ENCODE data around the gene DNAJC17. TPM values are rescaled to one million over a fixed set of nuclear protein-coding genes. Genes with fewer than 3 reads are reported as not detected.

DNAJC17 gene
- total and polyA plus RNA-seq, 2 of the 13 experiments (the other 11 are each of a cell fraction or from before 2014, with no cell fraction given): 22.2 to 26.5 TPM

GRCh38 chr15:40776537-40777141 is 30.6 kb downstream of the DNAJC17 start (continued):
- no peak for TF ChIP-seq ZNF430 (CRISPR knock-in tag; IDR thresholded peaks at IDR 0.05)
- no peak for TF ChIP-seq TBP (CRISPR knock-in tag; IDR thresholded peaks at IDR 0.05)
- no peak for TF ChIP-seq ZNF768 (CRISPR knock-in tag; IDR thresholded peaks at IDR 0.05)
- TF ChIP-seq ZNF597 (CRISPR knock-in tag; IDR thresholded peaks at IDR 0.05): no peak

- H3K36me3 ChIP-seq (replicated peaks in 1 of 2; ENCODE audit: control insufficient read depth in 1 of 2, insufficient read depth in 2 of 2, low read length in 2 of 2): peaks cover 33 to 67% of the 10 kb centered on the region in 2 experiments; a peak in 4 of 5 replicates
- BruUV-seq (replicated peaks): no TSS peak
- H3K4me3 ChIP-seq (replicated peaks in 1 of 3; ENCODE audit: insufficient read depth in 1 of 3, low read depth in 2 of 3, low read length in 3 of 3): no peak overlapping the region
- ATAC-seq (no peak), DNase-seq (ENCODE audit: low spot score) (no peak), FAIRE-seq (no peak)
- H3K4me2 ChIP-seq (ENCODE audit: low read depth, low read length): no peak overlapping the region
- H3K79me2 ChIP-seq (ENCODE audit: insufficient read depth, low read length): no peaks in the 10 kb centered on the region
- H3K9me3 ChIP-seq (ENCODE audit: low read length): no peaks in the 10 kb centered on the region
- H4K20me1 ChIP-seq (ENCODE audit: insufficient read depth, low read length): no peaks in the 10 kb centered on the region
- no peaks in the 10 kb centered on the region for H3K27me3 ChIP-seq (ENCODE audit: control insufficient read depth in 1 of 2, insufficient read depth in 2 of 2, low read length in 2 of 2)
- ChIA-PET POLR2A (no interaction called here), CTCF (ENCODE audit: low intra/inter-chr PET ratio, low total read pairs) (no interaction called here)
- in situ Hi-C loops (cut with HindIII; ENCODE audit: extremely low pct_ligation_motif_present, low pct_unique_long_range_greater_than_20kb): no loop called here
- whole genome bisulfite sequencing (ENCODE audit: low lambda C conversion rate): 90% methylated on average over 7 of the region's 14 CpGs
- no peaks in the 10 kb centered on the region for H3K4me1 ChIP-seq (ENCODE audit: insufficient read depth, low read length)
- H3K27ac ChIP-seq (ENCODE audit: extremely low read length, insufficient read depth, low read length): no peak overlapping the region
- H3K9ac ChIP-seq (ENCODE audit: insufficient read depth, low read depth, low read length): no peak overlapping the region
- no peak overlapping the region for H2AFZ ChIP-seq (ENCODE audit: low read length)
- TF ChIP-seq ZNF263 (CRISPR knock-in tag; IDR thresholded peaks at IDR 0.05): peak; percentile 66
- no peak for TF ChIP-seq ZNF709 (CRISPR knock-in tag; IDR thresholded peaks at IDR 0.05)
- no peak for TF ChIP-seq CSRNP1 (CRISPR knock-in tag; IDR thresholded peaks at IDR 0.05)
- intact Hi-C loops (cut with micrococcal nuclease; ENCODE audit: unreplicated experiment): no loop called here
These were observed 31.3 kb downstream of the DNAJC17 start for GRCh38 chr15:40775740-40776536.

Measured in HepG2 (cell line).